Measurements from ENCODE around the gene FBXO2.

DNA sequence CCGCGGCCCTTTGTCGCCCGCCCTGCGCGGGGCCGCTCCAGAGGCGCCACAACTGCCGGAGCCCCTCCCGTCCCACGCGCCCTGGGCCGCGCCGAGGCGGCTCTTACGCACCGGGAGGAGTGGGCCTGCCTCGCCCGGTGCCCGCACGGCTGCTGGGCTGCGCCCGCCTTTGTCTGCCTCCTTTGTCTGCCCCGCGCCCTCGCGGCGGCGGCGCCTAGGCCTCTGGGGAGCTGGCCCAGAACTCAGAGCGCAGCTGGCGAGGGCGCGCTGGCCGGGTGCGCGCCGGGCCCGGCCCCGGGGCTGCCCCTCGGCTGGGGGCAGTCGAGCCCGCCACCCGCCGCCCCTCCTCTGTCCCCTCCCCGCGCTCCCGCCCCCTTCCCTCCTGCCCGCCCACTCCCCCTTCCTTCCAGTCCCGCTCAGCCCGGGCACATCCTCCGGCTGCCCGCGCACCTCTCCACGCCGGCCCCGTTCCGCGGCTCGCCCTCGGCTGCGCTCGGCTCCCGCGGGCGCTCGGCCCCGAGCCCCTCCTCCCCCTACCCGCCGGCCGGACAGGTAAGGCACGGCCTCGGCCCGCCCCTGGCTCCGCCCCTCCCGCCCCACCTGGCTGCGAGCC lies 37.2 kb upstream of the FBXO2 start, which contains the start of gene DRAXIN:
- TF ChIP-seq POLR2AphosphoS5 (IDR thresholded peaks at IDR 0.05; ENCODE audit: borderline replicate concordance, low read depth, low read length) (no peak), EZH2 (IDR thresholded peaks at IDR 0.05) (no peak), FOXP2 (optimal IDR thresholded peaks at IDR 0.05; ENCODE audit: control extremely low read depth, extremely low read length, insufficient read depth) (no peak)
